GM18907 (cell line): ENCODE results near the gene TMEM140.
A peak's percentile ranks its signal among the peaks of the same experiment; 100 is the strongest.
"Not testable (repeated sequence)": the region's sequence is repeated elsewhere in the genome, so short reads cannot be mapped to it uniquely, and the experiment has no call there.

Source experiments
- ATAC-seq: cut with Tn5 transposase; IDR thresholded peaks from one replicate; pipeline ENCODE4 v1.9.1; 2021; ENCODE audit warnings: mild to moderate bottlenecking, moderate library complexity; ENCODE audit not compliant: unreplicated experiment

TMEM140 gene

DNA sequence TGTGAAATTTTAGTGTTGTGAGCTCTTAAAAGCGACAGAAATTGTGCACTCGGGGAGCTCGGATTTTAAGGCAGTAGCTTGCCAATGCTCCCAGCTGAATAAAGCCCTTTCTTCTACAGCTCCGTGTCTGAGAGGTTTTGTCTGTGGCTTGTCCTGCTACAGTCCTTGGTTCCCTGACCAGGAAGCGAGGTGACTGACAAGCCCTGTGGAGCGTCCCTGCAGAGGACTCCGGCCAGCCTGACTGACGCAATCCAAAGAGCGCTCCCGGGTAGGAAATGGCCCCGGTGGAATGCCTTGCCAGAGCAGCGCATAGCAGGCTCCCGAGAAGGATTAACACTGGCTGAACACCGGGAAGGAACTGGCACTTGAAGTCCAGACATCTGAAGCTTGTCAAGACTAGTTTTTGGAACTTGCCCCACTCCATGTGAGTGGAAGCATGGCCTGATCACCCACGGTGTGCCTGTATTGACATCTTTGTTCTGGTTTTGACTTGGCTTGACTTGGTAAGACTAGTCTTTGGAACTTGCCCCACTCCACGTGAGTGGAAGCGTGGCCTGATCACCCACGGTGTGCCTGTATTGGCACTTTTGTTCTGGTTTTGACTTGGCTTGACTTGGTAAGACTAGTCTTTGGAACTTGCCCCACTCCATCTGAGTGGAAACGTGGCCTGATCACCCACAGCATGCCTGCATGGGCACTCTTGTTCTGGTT lies 23.9 kb downstream of the TMEM140 start:
- not testable (repeated sequence) for ATAC-seq

DNA sequence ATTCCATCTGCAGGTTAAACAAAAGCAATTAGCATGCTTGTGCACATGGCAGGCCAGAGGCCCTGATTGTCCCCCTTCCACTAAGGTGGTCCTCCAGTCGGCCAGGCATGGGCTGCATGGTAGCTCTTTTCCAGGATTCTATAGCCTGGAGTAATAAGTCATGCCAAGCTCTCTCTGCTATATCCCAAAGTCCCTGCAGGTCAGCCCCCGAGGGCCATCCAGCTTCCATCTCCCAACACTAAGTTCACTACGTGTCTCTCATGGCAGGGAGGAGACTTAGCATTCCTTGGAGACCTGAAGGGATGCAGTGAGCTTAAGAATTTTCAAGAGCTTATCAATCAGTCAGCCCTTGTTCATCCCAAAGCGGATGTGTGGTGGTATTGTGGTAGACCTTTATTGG lies 26.0 kb downstream of the TMEM140 start:
- ATAC-seq, result not testable (repeated sequence)

DNA sequence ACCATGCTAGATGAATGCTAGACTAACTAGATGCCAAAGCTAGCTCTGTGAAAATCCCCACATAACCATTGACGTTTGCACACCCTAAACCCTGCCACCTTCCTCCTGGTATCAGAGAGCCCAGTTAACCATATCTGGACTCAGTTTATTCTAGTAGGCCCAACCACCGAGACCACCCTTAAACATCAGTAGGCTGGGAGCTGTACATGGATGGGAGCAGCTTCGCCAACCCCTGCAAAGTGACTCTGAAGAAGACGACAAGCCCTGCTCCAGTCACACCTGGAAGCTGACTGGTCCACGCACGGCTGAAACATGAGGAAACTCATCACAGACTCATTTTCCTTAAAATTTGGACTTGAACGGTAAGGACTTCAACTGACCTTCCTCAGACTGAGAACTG lies 27.1 kb downstream of the TMEM140 start:
- ATAC-seq, result no peak

GRCh38 chr7:135175931-135176330 lies 28.1 kb downstream of the TMEM140 start:
- ATAC-seq, result no peak

- ATAC-seq, result no peak
These were observed 29.3 kb downstream of the TMEM140 start for GRCh38 chr7:135177028-135177696.

GRCh38 chr7:135178364-135178763 lies 30.5 kb downstream of the TMEM140 start:
- no peak for ATAC-seq

GRCh38 chr7:135179321-135179925 lies 31.6 kb downstream of the TMEM140 start:
- no peak for ATAC-seq

DNA sequence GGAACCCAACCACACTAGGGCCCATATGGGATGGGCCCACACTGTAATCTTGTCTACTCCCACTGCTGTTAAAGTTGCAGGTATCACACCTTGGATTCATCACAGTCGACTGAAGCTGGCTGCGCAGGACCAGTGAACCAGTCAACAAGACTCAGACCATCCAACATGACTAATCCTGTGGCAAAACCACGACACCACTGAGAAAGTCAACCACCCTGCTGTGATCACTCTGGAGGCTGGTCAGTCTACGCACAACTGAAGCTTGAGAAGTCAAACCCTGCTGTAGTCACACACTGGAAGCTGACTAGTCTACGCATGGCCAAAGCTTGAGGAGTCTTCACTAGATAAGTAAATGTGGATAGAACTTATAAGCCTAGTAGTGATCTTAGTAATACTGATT lies 32.2 kb downstream of the TMEM140 start:
- ATAC-seq, result no peak

- no peak for ATAC-seq
These were observed 33.5 kb downstream of the TMEM140 start for GRCh38 chr7:135181261-135181928.

DNA sequence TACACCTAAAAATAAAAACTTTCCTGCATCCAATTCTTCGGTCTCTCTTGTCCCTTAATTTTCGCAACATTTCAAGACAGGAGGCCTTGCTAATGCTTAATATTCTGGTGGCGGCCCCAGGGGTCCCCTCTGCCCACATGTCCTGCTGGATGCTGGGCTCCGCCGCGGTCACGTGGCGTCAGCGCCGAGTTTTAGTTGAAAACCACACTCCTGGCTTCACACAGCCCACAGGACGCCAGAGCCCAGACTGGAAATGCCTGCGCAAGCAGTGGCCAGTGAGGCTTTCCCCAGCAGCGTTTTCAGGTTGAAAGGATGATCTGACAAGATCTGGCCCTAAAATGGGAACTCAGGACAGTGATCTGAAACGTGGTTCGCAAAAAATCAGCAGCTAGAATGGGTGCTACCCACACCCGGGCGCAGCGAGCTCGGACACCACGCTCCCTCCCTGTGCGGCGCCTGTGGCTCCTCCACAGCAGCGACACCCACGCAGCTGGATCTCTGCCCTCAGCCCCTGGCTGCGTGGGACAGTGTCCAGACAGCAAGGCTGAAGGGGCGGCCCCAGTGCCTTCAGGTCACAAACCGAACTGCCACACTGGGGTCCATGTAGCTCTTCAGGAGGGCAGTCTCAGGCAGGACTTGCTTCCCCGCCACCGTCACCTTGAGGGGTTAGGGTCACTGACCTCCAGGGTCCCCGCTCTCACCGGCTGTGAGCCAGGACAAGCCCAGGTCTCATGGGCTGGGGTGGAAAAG lies 34.2 kb downstream of the TMEM140 start:
- no peak for ATAC-seq

DNA sequence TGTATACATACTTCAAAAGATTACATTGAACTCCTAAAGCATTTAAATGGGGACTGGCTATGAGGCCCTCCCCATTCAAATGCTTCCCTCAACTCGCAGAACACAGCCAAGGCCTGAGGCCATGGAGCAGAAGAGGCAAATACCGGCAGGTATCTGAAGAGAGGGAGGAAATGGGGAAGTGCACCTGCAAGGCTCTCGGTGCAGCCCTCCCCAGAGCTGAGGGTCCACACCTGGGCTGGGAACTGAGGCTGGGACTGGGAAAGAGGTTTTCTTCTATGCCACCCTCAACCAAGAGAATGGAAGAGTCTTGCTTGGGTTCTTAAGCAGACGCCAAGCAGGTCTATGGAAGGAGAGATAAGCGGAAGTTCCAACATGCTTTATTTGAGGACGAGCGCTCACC lies 35.6 kb downstream of the TMEM140 start:
- no peak for ATAC-seq

DNA sequence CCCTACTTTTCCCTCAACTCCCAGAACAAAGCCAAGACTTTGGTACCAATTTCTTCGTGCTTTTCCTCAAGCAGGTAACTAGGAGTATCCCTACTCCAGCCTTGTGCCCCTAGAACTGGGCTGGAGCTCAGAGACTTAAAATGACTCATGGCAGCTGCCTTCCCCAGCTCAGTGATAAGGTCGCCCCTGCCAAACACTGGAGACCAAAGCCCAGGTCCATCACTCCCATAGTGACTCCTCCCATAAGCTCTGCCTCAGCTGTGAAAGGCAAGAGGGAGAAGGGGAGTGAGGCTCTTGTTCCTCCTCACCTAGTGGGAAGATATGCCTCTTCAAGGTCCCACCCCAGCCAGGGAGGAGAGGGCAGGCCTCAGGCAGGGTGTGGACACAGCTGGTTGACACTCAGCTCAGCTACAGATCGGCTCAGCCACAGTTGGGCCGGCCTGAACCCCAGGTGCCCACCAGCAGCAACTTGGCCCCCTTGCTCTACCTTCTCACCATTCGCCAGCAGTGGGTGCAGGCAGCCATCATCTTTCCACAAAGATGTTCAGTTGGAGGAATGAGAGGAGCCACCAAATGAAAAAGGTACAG lies 36.5 kb downstream of the TMEM140 start:
- ATAC-seq, result no peak

DNA sequence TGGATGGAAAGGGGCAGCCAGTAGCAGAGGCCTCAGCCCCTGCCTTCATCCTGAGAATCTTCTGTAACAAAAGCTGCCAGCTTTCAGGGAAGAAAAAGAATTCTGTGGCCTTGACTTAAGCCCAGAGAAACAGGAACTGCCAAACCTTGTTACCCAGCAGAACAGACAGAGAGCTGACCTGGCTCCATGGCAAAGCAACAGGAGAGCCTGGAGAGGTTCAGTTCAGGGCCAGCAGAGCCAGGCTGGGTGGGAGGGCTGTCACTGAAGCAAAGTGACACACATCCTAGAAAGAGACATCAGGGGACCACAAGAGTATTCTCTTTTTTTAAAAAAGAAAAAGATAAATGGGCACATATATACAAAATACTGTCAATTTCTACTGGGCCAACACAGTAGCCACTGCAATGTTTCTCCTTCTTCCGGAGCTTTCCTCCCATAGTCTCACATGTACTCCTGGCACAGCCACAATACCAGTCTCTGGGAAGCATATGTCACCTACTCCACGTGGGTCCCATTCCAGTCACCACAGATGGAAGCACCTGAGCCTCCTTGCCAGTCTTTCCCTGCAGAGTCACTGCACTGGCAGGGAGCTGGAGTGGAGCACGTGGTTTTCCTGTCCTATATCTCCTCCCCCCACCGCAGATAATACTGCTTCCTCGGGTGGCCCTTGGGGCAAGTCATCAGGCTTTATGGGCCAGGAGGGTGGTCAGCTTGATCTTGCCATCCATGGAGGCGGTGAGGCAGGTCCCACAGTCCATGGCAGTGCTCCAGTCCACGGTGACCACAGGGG lies 37.8 kb downstream of the TMEM140 start:
- ATAC-seq, result no peak

DNA sequence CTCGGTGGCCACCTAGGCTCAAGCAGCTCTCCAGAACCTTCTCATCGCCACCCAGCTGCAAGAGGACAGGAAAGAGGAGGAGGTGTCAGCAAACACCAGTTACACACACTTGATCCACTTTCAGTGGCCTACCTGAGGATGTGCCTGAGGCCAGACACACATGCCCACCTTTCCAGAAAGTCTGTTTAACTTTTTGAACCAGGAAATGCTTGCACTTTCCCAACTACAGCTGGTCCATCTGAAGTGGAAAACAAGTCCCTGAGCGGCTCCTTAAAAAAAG lies 38.3 kb downstream of the TMEM140 start:
- no peak for ATAC-seq

DNA sequence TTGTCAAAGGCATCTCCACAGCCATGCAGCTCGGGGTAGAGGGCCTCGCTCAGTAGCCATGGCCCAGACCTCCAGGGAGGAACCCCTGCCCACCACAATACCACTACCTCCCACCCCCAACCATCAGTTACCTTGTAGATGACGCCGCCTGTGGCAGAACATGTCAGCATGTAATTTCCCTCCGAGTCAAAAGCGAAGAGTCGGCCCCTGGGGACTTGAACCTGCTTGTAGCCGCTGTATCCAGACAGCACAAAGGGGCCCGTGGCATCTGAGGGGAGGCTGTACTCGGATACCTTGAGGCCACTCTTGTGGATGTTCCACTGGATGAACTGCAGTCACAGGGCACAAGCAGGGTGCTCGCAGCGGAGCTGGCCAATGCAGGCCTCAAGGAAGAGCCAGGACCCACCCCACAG lies 39.0 kb downstream of the TMEM140 start:
- peak; percentile 75 for ATAC-seq

DNA sequence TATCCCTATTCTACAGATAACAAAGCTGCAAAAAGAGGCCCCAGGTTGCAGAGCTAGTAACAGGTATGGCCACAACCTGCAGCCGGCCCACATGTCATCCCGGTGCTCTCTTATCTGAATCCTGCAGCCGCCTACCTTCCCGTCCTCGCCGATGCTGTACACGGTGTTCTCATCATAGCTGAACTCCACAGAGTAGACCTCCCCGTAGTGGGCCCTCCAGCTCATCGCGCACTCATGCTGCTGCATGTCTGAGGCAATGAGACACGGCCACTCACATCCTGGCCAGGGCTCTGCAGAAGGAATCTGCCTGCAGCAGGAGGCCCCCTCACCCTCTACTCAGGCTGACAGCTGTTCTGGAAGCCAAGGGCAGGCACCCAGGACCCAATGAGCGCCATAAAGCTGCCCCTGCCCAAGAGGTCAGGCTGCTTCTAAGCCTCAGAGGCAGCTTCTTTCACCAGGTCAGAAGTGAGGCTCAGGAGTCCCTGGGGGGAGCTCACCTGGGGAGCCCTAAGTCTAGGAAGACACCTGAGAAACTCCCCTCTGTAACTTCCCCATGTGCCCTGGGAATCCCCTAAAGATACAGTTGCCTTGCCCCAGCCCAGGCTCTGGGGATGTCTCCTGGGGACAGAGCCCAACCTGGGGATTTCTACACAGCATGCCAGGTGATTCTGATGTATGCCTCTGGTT lies 40.6 kb downstream of the TMEM140 start:
- peak; percentile 50 for ATAC-seq

- ATAC-seq, result no peak
These were observed 41.4 kb downstream of the TMEM140 start for GRCh38 chr7:135189221-135189662.

GRCh38 chr7:135189961-135190360 lies 42.1 kb downstream of the TMEM140 start:
- ATAC-seq, result no peak

DNA sequence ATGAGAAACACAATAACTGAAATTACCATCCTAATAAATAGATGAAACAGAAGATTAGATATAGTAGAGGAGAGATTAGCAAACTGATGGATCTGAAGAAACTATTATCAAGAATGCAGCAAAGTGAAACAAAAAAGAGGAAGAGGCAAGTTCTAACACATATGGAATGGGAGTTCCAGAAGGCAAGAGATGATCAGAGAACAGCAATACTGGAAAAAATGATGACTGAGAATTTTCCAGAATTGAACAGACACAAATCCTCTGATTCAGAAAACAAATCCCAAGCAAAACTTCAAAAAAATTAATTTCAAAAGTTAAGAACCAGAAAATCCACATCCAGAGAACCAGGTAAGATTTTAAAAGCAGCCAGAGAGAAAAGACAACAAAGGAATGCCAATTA lies 42.8 kb downstream of the TMEM140 start:
- ATAC-seq, result no peak
